Measurements from ENCODE around the gene CACNB4.
A peak's percentile ranks its signal among the peaks of the same experiment; 100 is the strongest.
"Not testable (repeated sequence)": the region's sequence is repeated elsewhere in the genome, so short reads cannot be mapped to it uniquely, and the experiment has no call there.

The CACNB4 gene

GRCh38 chr2:151972241-151973012 lies 126.4 kb downstream of the CACNB4 start:
- DNase-seq, result no peak

- no peak for DNase-seq
Measured at GRCh38 chr2:151971301-151972051, 127.4 kb downstream of the CACNB4 start.

- DNase-seq, result no peak
Measured at GRCh38 chr2:151968770-151969470, 129.9 kb downstream of the CACNB4 start.

- DNase-seq, result no peak
Measured at GRCh38 chr2:151967829-151968722, 130.8 kb downstream of the CACNB4 start.

GRCh38 chr2:151965884-151966283 lies 133.0 kb downstream of the CACNB4 start:
- DNase-seq, result no peak

- no peak for DNase-seq
Measured at GRCh38 chr2:151961558-151961957, 137.3 kb downstream of the CACNB4 start.

GRCh38 chr2:151959238-151959637 lies 139.6 kb downstream of the CACNB4 start:
- DNase-seq, result no peak

GRCh38 chr2:151953467-151953866 lies 145.4 kb downstream of the CACNB4 start:
- no peak for DNase-seq

- DNase-seq, result no peak
Measured at GRCh38 chr2:151952691-151953456, 146.0 kb downstream of the CACNB4 start.

- DNase-seq, result no peak
Measured at GRCh38 chr2:151947813-151948165, 151.1 kb downstream of the CACNB4 start.

- DNase-seq, result peak in 1 of 4 experiments; percentile 2
Measured at GRCh38 chr2:151946899-151947812, 151.7 kb downstream of the CACNB4 start.

GRCh38 chr2:151946250-151946884 lies 152.5 kb downstream of the CACNB4 start:
- DNase-seq, result no peak

GRCh38 chr2:151945602-151946001 lies 153.2 kb downstream of the CACNB4 start:
- DNase-seq, result no peak

GRCh38 chr2:151945186-151945585 lies 153.7 kb downstream of the CACNB4 start:
- no peak for DNase-seq

GRCh38 chr2:151943461-151943860 lies 155.4 kb downstream of the CACNB4 start:
- no peak for DNase-seq

- DNase-seq, result not testable (repeated sequence)
Measured at GRCh38 chr2:151942540-151943205, 156.2 kb downstream of the CACNB4 start.

GRCh38 chr2:151937966-151938365 lies 160.9 kb downstream of the CACNB4 start:
- DNase-seq, result no peak

- no peak for DNase-seq
Measured at GRCh38 chr2:151936626-151937025, 162.2 kb downstream of the CACNB4 start.

GRCh38 chr2:151933266-151933804 lies 165.5 kb downstream of the CACNB4 start:
- no peak for DNase-seq
